A549 (cell line): ENCODE measurements around the gene NOXA1.

ENCODE experiments used
- BHLHE40 ChIP-seq: IDR thresholded peaks from 2 replicates; pipeline ENCODE4 v1.6.1; 2012; ENCODE audit warnings: low read depth, low read length, inconsistent platforms
- NFE2L2 ChIP-seq: fragments of 150-350 bp; conservative IDR thresholded peaks from 2 replicates; pipeline ENCODE4 v1.6.1; 2014; ENCODE audit warnings: low read length
- POLR2A ChIP-seq: IDR thresholded peaks from 2 replicates; pipeline ENCODE4 v1.6.1; 2012; ENCODE audit warnings: mild to moderate bottlenecking, low read length
- RAD21 ChIP-seq, 2 experiments: fragments of >200 bp in 1 of 2; sonication (Bioruptor Twin) in 1 of 2; formaldehyde crosslinking in 1 of 2; IDR thresholded peaks in 1 of 2; conservative IDR thresholded peaks in 1 of 2; 2 replicates in 1 of 2; 3 replicates in 1 of 2; pipeline ENCODE4 v1.6.1; 2012 to 2018; ENCODE audit warnings: inconsistent platforms in 1 of 2
- ZNF302 ChIP-seq: fragments of 250-450 bp; sonication (Bioruptor Pico); IDR thresholded peaks from 2 replicates; pipeline ENCODE4 v1.9.0; 2021; ENCODE audit warnings: inconsistent platforms, mild to moderate bottlenecking, moderate library complexity
- TF ChIP-seq, protein P1 (sequence below): fragments of >200 bp; sonication (Bioruptor Twin); formaldehyde crosslinking; IDR thresholded peaks from 3 replicates; pipeline ENCODE4 v1.5.1; 2016
- TF ChIP-seq, protein P2 (sequence below): IDR thresholded peaks from 2 replicates; pipeline ENCODE4 v1.6.1; 2012
- TF ChIP-seq, protein P3 (sequence below): fragments of 200-600 bp; sonication (generic); IDR thresholded peaks from 2 replicates; pipeline ENCODE4 v1.6.1; 2016; ENCODE audit warnings: antibody characterized with exemption, mild to moderate bottlenecking, moderate library complexity
- TF ChIP-seq, protein P4 (sequence below): fragments of 150-350 bp; IDR thresholded peaks from 2 replicates; pipeline ENCODE4 v1.6.1; 2014; ENCODE audit warnings: low read depth, mild to moderate bottlenecking, low read length

DNA sequence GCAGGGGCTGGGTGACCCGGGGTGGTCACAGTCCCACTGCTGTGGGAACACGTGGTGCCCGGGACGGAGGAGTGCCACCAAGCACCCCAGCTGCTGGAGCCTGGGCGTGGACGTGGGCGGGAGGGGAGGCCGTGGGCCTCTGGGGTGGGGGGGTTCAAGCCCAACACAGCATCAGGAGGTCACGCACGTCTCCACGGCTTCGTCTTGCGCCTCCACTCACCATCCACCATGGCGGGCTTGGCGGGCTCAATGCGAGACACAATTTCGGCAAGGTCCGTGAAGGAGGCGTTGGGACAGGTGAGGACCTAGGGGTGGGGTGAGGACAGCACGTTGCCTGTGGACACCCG, 38.1 kb downstream of the NOXA1 start:
- TF ChIP-seq, protein P1, sequence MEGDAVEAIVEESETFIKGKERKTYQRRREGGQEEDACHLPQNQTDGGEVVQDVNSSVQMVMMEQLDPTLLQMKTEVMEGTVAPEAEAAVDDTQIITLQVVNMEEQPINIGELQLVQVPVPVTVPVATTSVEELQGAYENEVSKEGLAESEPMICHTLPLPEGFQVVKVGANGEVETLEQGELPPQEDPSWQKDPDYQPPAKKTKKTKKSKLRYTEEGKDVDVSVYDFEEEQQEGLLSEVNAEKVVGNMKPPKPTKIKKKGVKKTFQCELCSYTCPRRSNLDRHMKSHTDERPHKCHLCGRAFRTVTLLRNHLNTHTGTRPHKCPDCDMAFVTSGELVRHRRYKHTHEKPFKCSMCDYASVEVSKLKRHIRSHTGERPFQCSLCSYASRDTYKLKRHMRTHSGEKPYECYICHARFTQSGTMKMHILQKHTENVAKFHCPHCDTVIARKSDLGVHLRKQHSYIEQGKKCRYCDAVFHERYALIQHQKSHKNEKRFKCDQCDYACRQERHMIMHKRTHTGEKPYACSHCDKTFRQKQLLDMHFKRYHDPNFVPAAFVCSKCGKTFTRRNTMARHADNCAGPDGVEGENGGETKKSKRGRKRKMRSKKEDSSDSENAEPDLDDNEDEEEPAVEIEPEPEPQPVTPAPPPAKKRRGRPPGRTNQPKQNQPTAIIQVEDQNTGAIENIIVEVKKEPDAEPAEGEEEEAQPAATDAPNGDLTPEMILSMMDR: no peak
- TF ChIP-seq, protein P2, sequence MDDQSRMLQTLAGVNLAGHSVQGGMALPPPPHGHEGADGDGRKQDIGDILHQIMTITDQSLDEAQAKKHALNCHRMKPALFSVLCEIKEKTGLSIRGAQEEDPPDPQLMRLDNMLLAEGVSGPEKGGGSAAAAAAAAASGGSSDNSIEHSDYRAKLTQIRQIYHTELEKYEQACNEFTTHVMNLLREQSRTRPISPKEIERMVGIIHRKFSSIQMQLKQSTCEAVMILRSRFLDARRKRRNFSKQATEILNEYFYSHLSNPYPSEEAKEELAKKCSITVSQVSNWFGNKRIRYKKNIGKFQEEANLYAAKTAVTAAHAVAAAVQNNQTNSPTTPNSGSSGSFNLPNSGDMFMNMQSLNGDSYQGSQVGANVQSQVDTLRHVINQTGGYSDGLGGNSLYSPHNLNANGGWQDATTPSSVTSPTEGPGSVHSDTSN: no peak
- TF ChIP-seq, protein P3, sequence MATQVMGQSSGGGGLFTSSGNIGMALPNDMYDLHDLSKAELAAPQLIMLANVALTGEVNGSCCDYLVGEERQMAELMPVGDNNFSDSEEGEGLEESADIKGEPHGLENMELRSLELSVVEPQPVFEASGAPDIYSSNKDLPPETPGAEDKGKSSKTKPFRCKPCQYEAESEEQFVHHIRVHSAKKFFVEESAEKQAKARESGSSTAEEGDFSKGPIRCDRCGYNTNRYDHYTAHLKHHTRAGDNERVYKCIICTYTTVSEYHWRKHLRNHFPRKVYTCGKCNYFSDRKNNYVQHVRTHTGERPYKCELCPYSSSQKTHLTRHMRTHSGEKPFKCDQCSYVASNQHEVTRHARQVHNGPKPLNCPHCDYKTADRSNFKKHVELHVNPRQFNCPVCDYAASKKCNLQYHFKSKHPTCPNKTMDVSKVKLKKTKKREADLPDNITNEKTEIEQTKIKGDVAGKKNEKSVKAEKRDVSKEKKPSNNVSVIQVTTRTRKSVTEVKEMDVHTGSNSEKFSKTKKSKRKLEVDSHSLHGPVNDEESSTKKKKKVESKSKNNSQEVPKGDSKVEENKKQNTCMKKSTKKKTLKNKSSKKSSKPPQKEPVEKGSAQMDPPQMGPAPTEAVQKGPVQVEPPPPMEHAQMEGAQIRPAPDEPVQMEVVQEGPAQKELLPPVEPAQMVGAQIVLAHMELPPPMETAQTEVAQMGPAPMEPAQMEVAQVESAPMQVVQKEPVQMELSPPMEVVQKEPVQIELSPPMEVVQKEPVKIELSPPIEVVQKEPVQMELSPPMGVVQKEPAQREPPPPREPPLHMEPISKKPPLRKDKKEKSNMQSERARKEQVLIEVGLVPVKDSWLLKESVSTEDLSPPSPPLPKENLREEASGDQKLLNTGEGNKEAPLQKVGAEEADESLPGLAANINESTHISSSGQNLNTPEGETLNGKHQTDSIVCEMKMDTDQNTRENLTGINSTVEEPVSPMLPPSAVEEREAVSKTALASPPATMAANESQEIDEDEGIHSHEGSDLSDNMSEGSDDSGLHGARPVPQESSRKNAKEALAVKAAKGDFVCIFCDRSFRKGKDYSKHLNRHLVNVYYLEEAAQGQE: no peak
- no peak for TF ChIP-seq BHLHE40
- TF ChIP-seq ZNF302 (CRISPR knock-in tag): no peak
- no peak for TF ChIP-seq RAD21 (conservative IDR thresholded peaks at IDR 0.05 in 1 of 2, IDR thresholded peaks at IDR 0.05 in 1 of 2)
- TF ChIP-seq NFE2L2: no peak
- TF ChIP-seq, protein P4, sequence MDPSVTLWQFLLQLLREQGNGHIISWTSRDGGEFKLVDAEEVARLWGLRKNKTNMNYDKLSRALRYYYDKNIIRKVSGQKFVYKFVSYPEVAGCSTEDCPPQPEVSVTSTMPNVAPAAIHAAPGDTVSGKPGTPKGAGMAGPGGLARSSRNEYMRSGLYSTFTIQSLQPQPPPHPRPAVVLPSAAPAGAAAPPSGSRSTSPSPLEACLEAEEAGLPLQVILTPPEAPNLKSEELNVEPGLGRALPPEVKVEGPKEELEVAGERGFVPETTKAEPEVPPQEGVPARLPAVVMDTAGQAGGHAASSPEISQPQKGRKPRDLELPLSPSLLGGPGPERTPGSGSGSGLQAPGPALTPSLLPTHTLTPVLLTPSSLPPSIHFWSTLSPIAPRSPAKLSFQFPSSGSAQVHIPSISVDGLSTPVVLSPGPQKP: no peak
- no peak for TF ChIP-seq POLR2A
